Neuronal stem cell (in vitro differentiated cells): Measurements from ENCODE around the gene ELOVL2.

Experiments used
- DNase-seq: peaks from one replicate; pipeline ENCODE4 v3.0.0-alpha.2; 2013; ENCODE audit warnings: low spot score
- H2AFZ ChIP-seq: one replicate; pipeline ENCODE4 v1.6.1; 2013; ENCODE audit warnings: mild to moderate bottlenecking, low read length, inconsistent platforms
- H2AK5ac ChIP-seq: 2 replicates; pipeline ENCODE4 v1.6.1; 2013; ENCODE audit warnings: low read depth, mild to moderate bottlenecking, inconsistent platforms, low read length, moderate library complexity, mixed read lengths
- H2BK120ac ChIP-seq: 2 replicates; pipeline ENCODE4 v1.6.1; 2013; ENCODE audit warnings: low read depth, mild to moderate bottlenecking, inconsistent platforms, low read length, moderate library complexity, mixed read lengths
- H2BK12ac ChIP-seq: one replicate; pipeline ENCODE4 v1.6.1; 2013; ENCODE audit warnings: low read length, inconsistent platforms
- H2BK15ac ChIP-seq: 2 replicates; pipeline ENCODE4 v1.6.1; 2013; ENCODE audit warnings: mild to moderate bottlenecking, low read length, inconsistent platforms, mixed read lengths
- H2BK5ac ChIP-seq: one replicate; pipeline ENCODE4 v1.6.1; 2013; ENCODE audit warnings: inconsistent platforms, mild to moderate bottlenecking, low read length, moderate library complexity
- H3K14ac ChIP-seq: one replicate; pipeline ENCODE4 v1.6.1; 2013; ENCODE audit warnings: low read length, inconsistent platforms
- H3K18ac ChIP-seq: 2 replicates; pipeline ENCODE4 v1.6.1; 2013; ENCODE audit warnings: low read length, inconsistent platforms
- H3K23ac ChIP-seq: 2 replicates; pipeline ENCODE4 v1.6.1; 2013; ENCODE audit warnings: low read depth, mild to moderate bottlenecking, mixed read lengths, low read length, inconsistent platforms; ENCODE audit not compliant: poor library complexity
- H3K27ac ChIP-seq: replicated peaks from 3 replicates; pipeline ENCODE4 v1.5.1; 2013; ENCODE audit warnings: low read length, inconsistent platforms
- H3K27me3 ChIP-seq, 3 experiments: 2 replicates each; pipeline ENCODE4 v1.6.1; 2013; ENCODE audit warnings: low read length in 3 of 3, mild to moderate bottlenecking in 2 of 3, inconsistent platforms in 1 of 3, low read depth in 1 of 3, mixed read lengths in 1 of 3, moderate library complexity in 1 of 3; ENCODE audit not compliant: control insufficient read depth in 3 of 3, insufficient read depth in 3 of 3
- H3K36me3 ChIP-seq, 2 donors: replicated peaks in 1 of 2; 2 replicates each; pipeline ENCODE4 v1.6.1; 2013; ENCODE audit warnings: low read length in 2 of 2; ENCODE audit not compliant: control insufficient read depth in 2 of 2, insufficient read depth in 2 of 2
- H3K4ac ChIP-seq: 2 replicates; pipeline ENCODE4 v1.6.1; 2013; ENCODE audit warnings: inconsistent platforms, mild to moderate bottlenecking, low read length, moderate library complexity
- H3K4me1 ChIP-seq, 2 donors: 1 replicate in 1 of 2; 2 replicates in 1 of 2; pipeline ENCODE4 v1.6.1; 2013; ENCODE audit warnings: low read length in 2 of 2, low read depth in 1 of 2; ENCODE audit not compliant: control insufficient read depth in 2 of 2, insufficient read depth in 1 of 2
- H3K4me2 ChIP-seq: one replicate; pipeline ENCODE4 v1.6.1; 2013; ENCODE audit warnings: mild to moderate bottlenecking, low read length, inconsistent platforms; ENCODE audit not compliant: insufficient read depth, poor library complexity, severe bottlenecking
- H3K4me3 ChIP-seq, 2 donors: 2 replicates each; pipeline ENCODE4 v1.5.1; 2013; ENCODE audit warnings: low read length in 2 of 2, mild to moderate bottlenecking in 2 of 2, inconsistent platforms in 1 of 2, moderate library complexity in 1 of 2
- H3K79me1 ChIP-seq: one replicate; pipeline ENCODE4 v1.6.1; 2013; ENCODE audit warnings: low read depth, mild to moderate bottlenecking, inconsistent platforms, low read length, moderate library complexity
- H3K9ac ChIP-seq: one replicate; pipeline ENCODE4 v1.6.1; 2013; ENCODE audit warnings: mild to moderate bottlenecking, low read depth, low read length, inconsistent platforms; ENCODE audit not compliant: poor library complexity
- H3K9me3 ChIP-seq, 2 donors: replicated peaks in 1 of 2; 2 replicates each; pipeline versions ENCODE3 to v1.6.1; 2013; ENCODE audit warnings: low read length in 2 of 2, mild to moderate bottlenecking in 2 of 2, inconsistent platforms in 1 of 2, low read depth in 1 of 2, mixed read lengths in 1 of 2, moderate library complexity in 1 of 2; ENCODE audit not compliant: control insufficient read depth in 2 of 2, insufficient read depth in 1 of 2
- H4K8ac ChIP-seq: one replicate; pipeline ENCODE4 v1.6.1; 2013; ENCODE audit warnings: low read depth, mild to moderate bottlenecking, inconsistent platforms, low read length, moderate library complexity
- H4K91ac ChIP-seq: one replicate; pipeline ENCODE4 v1.6.1; 2013; ENCODE audit warnings: low read length, low read depth, mild to moderate bottlenecking, inconsistent platforms; ENCODE audit not compliant: poor library complexity
- WGBS, 2 donors: extraction: QIAGEN DNeasy Blood & Tissue Kit; methylation state at CpG; one replicate each; pipeline ENCODE4 v1.1.7; 2013; ENCODE audit warnings: missing lambda C conversion rate in 2 of 2, mixed read lengths in 1 of 2; ENCODE audit not compliant: insufficient read length in 2 of 2, insufficient replicate concordance in 1 of 2; ENCODE audit errors: extremely low coverage in 2 of 2; 5-methylcytosine and 5-hydroxymethylcytosine counted together

Gene ELOVL2

DNA sequence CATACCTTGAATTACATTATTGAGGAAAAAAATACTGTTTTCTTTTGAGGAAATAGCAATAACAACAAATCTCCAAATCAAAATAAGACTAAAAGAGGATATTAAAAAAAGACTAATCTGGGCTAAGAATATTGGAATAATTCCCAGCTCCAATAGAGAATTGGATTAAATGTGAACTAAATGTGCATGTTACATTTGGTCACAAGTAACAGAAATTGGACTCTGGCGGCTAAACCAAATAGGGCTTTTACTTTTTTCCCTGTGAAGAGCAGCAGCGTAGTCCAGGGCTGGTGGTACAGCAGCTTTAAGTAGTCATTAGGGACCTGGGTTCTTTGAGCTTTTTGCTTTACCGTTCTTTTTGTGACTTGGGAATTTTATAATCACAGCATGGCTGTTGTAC is 71.9 kb downstream of the ELOVL2 start:
- H4K8ac ChIP-seq, result no peak overlapping the region
- no peak overlapping the region for H3K4ac ChIP-seq
- H3K4me2 ChIP-seq, result no peak overlapping the region
- H3K36me3 ChIP-seq, result no peaks in the 10 kb centered on the region
- no peaks in the 10 kb centered on the region for H3K27me3 ChIP-seq
- no peak overlapping the region for H3K9ac ChIP-seq
- H2AFZ ChIP-seq, result no peak overlapping the region
- no peak overlapping the region for H3K27ac ChIP-seq
- H4K91ac ChIP-seq, result no peak overlapping the region
- H3K23ac ChIP-seq, result no peak overlapping the region
- H2BK5ac ChIP-seq, result no peak overlapping the region
- H2BK15ac ChIP-seq, result no peak overlapping the region
- DNase-seq, result no peak
- no peak overlapping the region for H2BK12ac ChIP-seq
- no peak overlapping the region for H2AK5ac ChIP-seq
- peaks cover 0 to 2% of the 10 kb centered on the region in 2 donors for H3K9me3 ChIP-seq
- H3K4me1 ChIP-seq, result no peaks in the 10 kb centered on the region
- no peak overlapping the region for H2BK120ac ChIP-seq
- H3K14ac ChIP-seq, result no peak overlapping the region
- no CpG with 5 or more reads among the region's 3 CpGs for WGBS, 2 donors
- H3K4me3 ChIP-seq, result no peak overlapping the region
- no peaks in the 10 kb centered on the region for H3K79me1 ChIP-seq
- H3K18ac ChIP-seq, result no peak overlapping the region

DNA sequence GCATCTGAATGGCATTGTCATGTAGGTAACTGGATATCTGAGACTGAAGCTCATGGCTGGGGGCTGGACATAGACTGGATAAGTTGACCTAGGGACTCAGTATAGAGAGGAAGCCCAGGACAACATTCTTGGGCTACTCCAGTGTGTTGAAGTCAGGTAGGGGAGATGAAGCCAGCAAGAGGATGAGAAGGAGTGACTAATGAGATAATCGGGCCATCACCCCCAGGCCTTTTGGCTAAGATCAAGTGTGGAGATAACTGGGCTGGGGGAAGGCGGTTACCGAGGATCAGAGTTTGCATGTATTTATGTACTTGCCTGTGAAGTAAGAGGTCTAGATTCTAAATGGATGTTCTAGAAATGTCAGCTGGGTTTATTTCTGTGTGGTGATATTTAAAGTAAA is 73.4 kb downstream of the ELOVL2 start:
- Histone ChIP-seq H3K18ac (no peak overlapping the region), H3K36me3 (no peaks in the 10 kb centered on the region), H3K9ac (no peak overlapping the region), H2BK5ac (no peak overlapping the region), H2BK120ac (no peak overlapping the region), H3K14ac (no peak overlapping the region), H4K91ac (no peak overlapping the region), H2AK5ac (no peak overlapping the region), H3K4me3 (no peak overlapping the region), H3K4ac (no peak overlapping the region), H3K27me3 (no peaks in the 10 kb centered on the region), H4K8ac (no peak overlapping the region), H3K4me2 (no peak overlapping the region), H3K23ac (no peak overlapping the region), H2BK15ac (no peak overlapping the region), H3K79me1 (no peaks in the 10 kb centered on the region), H2BK12ac (no peak overlapping the region), H3K27ac (no peak overlapping the region), H2AFZ (no peak overlapping the region), H3K9me3 (no peaks in the 10 kb centered on the region), H3K4me1 (no peaks in the 10 kb centered on the region)
- no peak for DNase-seq
- WGBS, 2 donors, result no CpG with 5 or more reads among the region's 3 CpGs

DNA sequence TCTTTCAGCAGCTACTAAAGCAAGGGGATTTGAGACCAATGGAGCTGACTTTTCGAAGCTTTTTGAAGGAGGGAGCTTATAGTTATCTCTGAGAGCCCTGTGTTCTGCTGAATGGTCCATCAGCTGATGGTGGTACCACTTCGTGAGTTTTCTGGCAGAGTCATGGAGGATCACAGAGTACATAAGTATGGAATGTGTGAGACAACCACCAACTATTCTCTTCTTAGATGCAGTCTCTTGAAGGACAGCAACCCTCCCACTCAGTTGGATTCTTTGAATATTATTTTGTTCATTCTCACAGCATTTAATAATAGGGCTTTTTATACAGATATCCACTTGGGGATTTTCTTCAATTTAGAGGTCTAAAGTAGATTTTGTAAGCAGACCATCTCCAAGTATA is 75.3 kb downstream of the ELOVL2 start:
- no peak overlapping the region for H3K14ac ChIP-seq
- no peak overlapping the region for H4K91ac ChIP-seq
- H3K4me1 ChIP-seq, result no peaks in the 10 kb centered on the region
- no peak overlapping the region for H3K23ac ChIP-seq
- H3K79me1 ChIP-seq, result no peaks in the 10 kb centered on the region
- no peak overlapping the region for H4K8ac ChIP-seq
- H2BK15ac ChIP-seq, result no peak overlapping the region
- no peak overlapping the region for H3K27ac ChIP-seq
- H3K4me3 ChIP-seq, result no peak overlapping the region
- H2BK5ac ChIP-seq, result no peak overlapping the region
- no peak overlapping the region for H3K4me2 ChIP-seq
- no peaks in the 10 kb centered on the region for H3K9me3 ChIP-seq
- no peak overlapping the region for H3K4ac ChIP-seq
- no peak overlapping the region for H2AK5ac ChIP-seq
- H2AFZ ChIP-seq, result no peak overlapping the region
- no peak overlapping the region for H2BK120ac ChIP-seq
- no CpG with 5 or more reads among the region's 2 CpGs for WGBS, 2 donors
- H2BK12ac ChIP-seq, result no peak overlapping the region
- H3K36me3 ChIP-seq, result no peaks in the 10 kb centered on the region
- H3K27me3 ChIP-seq, result no peaks in the 10 kb centered on the region
- H3K18ac ChIP-seq, result no peak overlapping the region
- H3K9ac ChIP-seq, result no peak overlapping the region
- no peak for DNase-seq

DNA sequence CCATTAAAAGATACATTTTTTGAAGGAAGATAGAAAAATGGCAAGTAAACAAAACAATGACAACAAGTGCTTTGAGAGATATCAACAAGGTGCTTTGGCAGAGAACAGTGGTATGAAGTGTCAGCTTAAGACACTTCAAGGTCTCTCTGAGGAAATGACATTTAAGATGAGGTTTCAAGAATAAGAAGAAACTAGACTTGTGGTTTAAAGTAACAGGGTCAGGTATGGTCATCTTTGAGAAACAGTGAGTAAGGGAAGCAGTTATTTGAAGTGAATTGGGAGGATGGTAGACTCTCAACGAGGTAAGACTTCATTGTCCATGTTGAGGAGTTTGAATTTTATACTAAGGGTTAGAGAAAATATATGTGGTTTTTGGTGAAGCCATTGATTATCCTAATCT is 79.4 kb downstream of the ELOVL2 start:
- H3K27me3 ChIP-seq, result no peaks in the 10 kb centered on the region
- no peaks in the 10 kb centered on the region for H3K36me3 ChIP-seq
- no peaks in the 10 kb centered on the region for H3K9me3 ChIP-seq
- no peak overlapping the region for H3K4me2 ChIP-seq
- no peak overlapping the region for H3K4me3 ChIP-seq
- H2BK15ac ChIP-seq, result no peak overlapping the region
- no peak overlapping the region for H4K91ac ChIP-seq
- no peak overlapping the region for H2BK5ac ChIP-seq
- no peak overlapping the region for H3K9ac ChIP-seq
- no peak overlapping the region for H3K18ac ChIP-seq
- no peak overlapping the region for H3K27ac ChIP-seq
- no peak overlapping the region for H2BK120ac ChIP-seq
- no CpG with 5 or more reads among the region's 1 CpG for WGBS, 2 donors
- H2BK12ac ChIP-seq, result no peak overlapping the region
- no peak overlapping the region for H4K8ac ChIP-seq
- no peak overlapping the region for H2AK5ac ChIP-seq
- H3K4ac ChIP-seq, result no peak overlapping the region
- no peak overlapping the region for H3K23ac ChIP-seq
- no peak for DNase-seq
- H3K4me1 ChIP-seq, result no peaks in the 10 kb centered on the region
- no peak overlapping the region for H2AFZ ChIP-seq
- no peaks in the 10 kb centered on the region for H3K79me1 ChIP-seq
- no peak overlapping the region for H3K14ac ChIP-seq
